Measurements from ENCODE around the gene NET1.

NET1 gene

DNA sequence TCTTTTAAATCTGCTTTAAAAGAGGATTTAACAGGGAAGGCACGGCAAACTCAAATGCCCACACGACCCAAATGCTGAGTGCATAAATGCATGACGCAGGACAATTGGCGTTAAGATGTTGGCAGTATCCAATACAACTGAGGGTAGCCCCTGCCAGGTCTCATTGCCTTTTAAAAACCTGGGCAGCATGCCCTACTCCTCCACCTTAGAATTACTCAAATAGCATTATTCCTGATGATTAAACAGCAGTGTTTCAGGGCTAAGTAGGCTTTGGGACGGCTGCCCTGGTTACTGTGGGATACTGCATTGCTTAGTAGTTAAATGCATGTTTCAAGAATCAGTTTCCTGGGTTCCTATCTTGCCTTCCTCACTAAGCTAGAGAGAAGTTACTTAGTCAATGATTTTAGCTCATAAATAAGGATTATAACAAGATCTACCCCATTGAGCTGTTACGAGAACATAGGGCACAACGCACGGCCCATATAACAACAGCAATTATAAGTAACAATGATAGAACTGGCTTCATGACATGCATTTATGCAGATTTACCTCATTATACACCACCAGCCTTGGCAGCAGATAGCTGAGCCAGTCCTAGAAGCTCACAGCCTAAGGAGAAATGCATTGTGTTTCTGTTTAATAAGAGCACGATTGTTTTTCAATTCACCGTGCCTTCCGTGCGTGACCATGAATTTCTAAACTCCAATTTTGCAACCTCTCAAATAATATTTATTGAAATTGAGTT is 15.6 kb upstream of the NET1 start:
- Histone ChIP-seq H3K36me3 (ENCODE audit: insufficient read depth, low read length) (no peaks in the 10 kb centered on the region), H3K9ac (ENCODE audit: low read depth, low read length) (no peak overlapping the region), H3K4me2 (ENCODE audit: insufficient read depth, low read length) (no peak overlapping the region), H3K27me3 (ENCODE audit: insufficient read depth, low read length, poor library complexity) (peaks cover 4% of the 10 kb centered on the region), H3K9me3 (ENCODE audit: insufficient read depth, low read length, severe bottlenecking) (peaks cover 3% of the 10 kb centered on the region), H4K20me1 (ENCODE audit: insufficient read depth, low read length) (no peaks in the 10 kb centered on the region), H3K4me1 (ENCODE audit: insufficient read depth, low read length) (no peaks in the 10 kb centered on the region), H3K27ac (ENCODE audit: low read length) (no peak overlapping the region), H3K4me3 (ENCODE audit: low read depth in 1 of 2, low read length in 2 of 2) (no peak overlapping the region), H2AFZ (ENCODE audit: low read depth, low read length) (no peak overlapping the region), H3K79me2 (ENCODE audit: insufficient read depth, low read length) (no peaks in the 10 kb centered on the region)
- ATAC-seq (ENCODE audit: insufficient read depth, low read depth) (no peak), DNase-seq (no peak)
- TF ChIP-seq, protein P1, sequence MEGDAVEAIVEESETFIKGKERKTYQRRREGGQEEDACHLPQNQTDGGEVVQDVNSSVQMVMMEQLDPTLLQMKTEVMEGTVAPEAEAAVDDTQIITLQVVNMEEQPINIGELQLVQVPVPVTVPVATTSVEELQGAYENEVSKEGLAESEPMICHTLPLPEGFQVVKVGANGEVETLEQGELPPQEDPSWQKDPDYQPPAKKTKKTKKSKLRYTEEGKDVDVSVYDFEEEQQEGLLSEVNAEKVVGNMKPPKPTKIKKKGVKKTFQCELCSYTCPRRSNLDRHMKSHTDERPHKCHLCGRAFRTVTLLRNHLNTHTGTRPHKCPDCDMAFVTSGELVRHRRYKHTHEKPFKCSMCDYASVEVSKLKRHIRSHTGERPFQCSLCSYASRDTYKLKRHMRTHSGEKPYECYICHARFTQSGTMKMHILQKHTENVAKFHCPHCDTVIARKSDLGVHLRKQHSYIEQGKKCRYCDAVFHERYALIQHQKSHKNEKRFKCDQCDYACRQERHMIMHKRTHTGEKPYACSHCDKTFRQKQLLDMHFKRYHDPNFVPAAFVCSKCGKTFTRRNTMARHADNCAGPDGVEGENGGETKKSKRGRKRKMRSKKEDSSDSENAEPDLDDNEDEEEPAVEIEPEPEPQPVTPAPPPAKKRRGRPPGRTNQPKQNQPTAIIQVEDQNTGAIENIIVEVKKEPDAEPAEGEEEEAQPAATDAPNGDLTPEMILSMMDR (IDR thresholded peaks at IDR 0.05; ENCODE audit: borderline replicate concordance, extremely low read depth, low read length, poor library complexity, severe bottlenecking): no peak

GRCh38 chr10:5399332-5399731 is 13.0 kb upstream of the NET1 start:
- no peaks in the 10 kb centered on the region for H3K36me3 ChIP-seq (ENCODE audit: insufficient read depth, low read length)
- H4K20me1 ChIP-seq (ENCODE audit: insufficient read depth, low read length): no peaks in the 10 kb centered on the region
- H2AFZ ChIP-seq (ENCODE audit: low read depth, low read length): no peak overlapping the region
- H3K4me3 ChIP-seq (ENCODE audit: low read depth in 1 of 2, low read length in 2 of 2): no peak overlapping the region
- no peak overlapping the region for H3K9ac ChIP-seq (ENCODE audit: low read depth, low read length)
- H3K4me2 ChIP-seq (ENCODE audit: insufficient read depth, low read length): no peak overlapping the region
- H3K27me3 ChIP-seq (ENCODE audit: insufficient read depth, low read length, poor library complexity): peaks cover 7% of the 10 kb centered on the region
- H3K9me3 ChIP-seq (ENCODE audit: insufficient read depth, low read length, severe bottlenecking): no peaks in the 10 kb centered on the region
- no peak overlapping the region for H3K27ac ChIP-seq (ENCODE audit: low read length)
- TF ChIP-seq, protein P1 (IDR thresholded peaks at IDR 0.05; ENCODE audit: borderline replicate concordance, extremely low read depth, low read length, poor library complexity, severe bottlenecking): no peak
- TF ChIP-seq EZH2 (IDR thresholded peaks at IDR 0.05; ENCODE audit: borderline replicate concordance, low read depth, low read length, severe bottlenecking): no peak
- H3K79me2 ChIP-seq (ENCODE audit: insufficient read depth, low read length): no peaks in the 10 kb centered on the region
- no peaks in the 10 kb centered on the region for H3K4me1 ChIP-seq (ENCODE audit: insufficient read depth, low read length)
- ATAC-seq (ENCODE audit: insufficient read depth, low read depth): no peak
- DNase-seq: no peak

GRCh38 chr10:5400468-5401240 is 11.7 kb upstream of the NET1 start:
- ATAC-seq (ENCODE audit: insufficient read depth, low read depth): no peak
- peaks cover 7% of the 10 kb centered on the region for H3K27me3 ChIP-seq (ENCODE audit: insufficient read depth, low read length, poor library complexity)

More at GRCh38 chr10:5400468-5401240, 11.7 kb upstream of the NET1 start:
- H3K9me3 ChIP-seq (ENCODE audit: insufficient read depth, low read length, severe bottlenecking): no peaks in the 10 kb centered on the region
- no peak overlapping the region for H3K9ac ChIP-seq (ENCODE audit: low read depth, low read length)
- no peak for DNase-seq
- H4K20me1 ChIP-seq (ENCODE audit: insufficient read depth, low read length): no peaks in the 10 kb centered on the region
- no peaks in the 10 kb centered on the region for H3K36me3 ChIP-seq (ENCODE audit: insufficient read depth, low read length)
- no peak overlapping the region for H3K27ac ChIP-seq (ENCODE audit: low read length)
- no peaks in the 10 kb centered on the region for H3K79me2 ChIP-seq (ENCODE audit: insufficient read depth, low read length)
- H2AFZ ChIP-seq (ENCODE audit: low read depth, low read length): no peak overlapping the region
- H3K4me3 ChIP-seq (ENCODE audit: low read depth in 1 of 2, low read length in 2 of 2): no peak overlapping the region
- no peak overlapping the region for H3K4me2 ChIP-seq (ENCODE audit: insufficient read depth, low read length)
- no peaks in the 10 kb centered on the region for H3K4me1 ChIP-seq (ENCODE audit: insufficient read depth, low read length)
- TF ChIP-seq EZH2 (IDR thresholded peaks at IDR 0.05; ENCODE audit: borderline replicate concordance, low read depth, low read length, severe bottlenecking): no peak
- TF ChIP-seq, protein P1 (IDR thresholded peaks at IDR 0.05; ENCODE audit: borderline replicate concordance, extremely low read depth, low read length, poor library complexity, severe bottlenecking): no peak
